GM18505 (cell line): ENCODE measurements around the gene RASA3.
A peak's percentile ranks its signal among the peaks of the same experiment; 100 is the strongest.

Experiments
- ATAC-seq: cut with Tn5 transposase; IDR thresholded peaks from one replicate; pipeline ENCODE4 v1.9.1; 2021; ENCODE audit not compliant: unreplicated experiment
- POLR2A ChIP-seq: IDR thresholded peaks from 4 replicates; pipeline ENCODE4 v1.6.1; 2011; ENCODE audit warnings: borderline replicate concordance; ENCODE audit not compliant: insufficient read depth, insufficient read length; ENCODE audit errors: extremely low read depth

RASA3 gene

GRCh38 chr13:114032126-114032799, 100.2 kb downstream of the RASA3 start:
- TF ChIP-seq POLR2A = no peak
- no peak for ATAC-seq

GRCh38 chr13:114031631-114032030, 100.8 kb downstream of the RASA3 start:
- no peak for TF ChIP-seq POLR2A
- no peak for ATAC-seq

GRCh38 chr13:114030666-114031610, 101.5 kb downstream of the RASA3 start:
- no peak for TF ChIP-seq POLR2A
- ATAC-seq = no peak

GRCh38 chr13:114029866-114030625, 102.4 kb downstream of the RASA3 start:
- ATAC-seq = no peak
- no peak for TF ChIP-seq POLR2A

- TF ChIP-seq POLR2A = no peak
- ATAC-seq = no peak
These were observed 104.6 kb downstream of the RASA3 start for GRCh38 chr13:114027826-114028225.

- no peak for ATAC-seq
- TF ChIP-seq POLR2A = no peak
These were observed 105.2 kb downstream of the RASA3 start for GRCh38 chr13:114027046-114027715.

GRCh38 chr13:114026481-114026880, 105.9 kb downstream of the RASA3 start:
- ATAC-seq = no peak
- no peak for TF ChIP-seq POLR2A

GRCh38 chr13:114025714-114026431, 106.5 kb downstream of the RASA3 start:
- TF ChIP-seq POLR2A = no peak
- no peak for ATAC-seq

- no peak for ATAC-seq
- TF ChIP-seq POLR2A = no peak
These were observed 107.1 kb downstream of the RASA3 start for GRCh38 chr13:114025405-114025713.

GRCh38 chr13:114024603-114025404, 107.6 kb downstream of the RASA3 start:
- ATAC-seq = peak; percentile 67
- peak; percentile 51 for TF ChIP-seq POLR2A

- no peak for TF ChIP-seq POLR2A
- ATAC-seq = no peak
These were observed 108.5 kb downstream of the RASA3 start for GRCh38 chr13:114023716-114024602.

GRCh38 chr13:114022876-114023275, 109.5 kb downstream of the RASA3 start:
- TF ChIP-seq POLR2A = no peak
- no peak for ATAC-seq

- ATAC-seq = no peak
- no peak for TF ChIP-seq POLR2A
These were observed 110.1 kb downstream of the RASA3 start for GRCh38 chr13:114022309-114022669.
